Lower leg skin (tissue), 4 donors: Measurements from ENCODE around the gene ARPP21. TPM values are rescaled to one million over a fixed set of nuclear protein-coding genes. Genes with fewer than 3 reads are reported as not detected.

ENCODE experiments used
- DNase-seq, 2 donors: peaks; one replicate each; pipeline ENCODE4 v3.0.0-alpha.2; 2019; ENCODE audit warnings: low spot score in 2 of 2
- H3K4me3 ChIP-seq: fragments of 200-600 bp; sonication (generic); 2 replicates; pipeline ENCODE4 v1.5.1; 2017; ENCODE audit warnings: mild to moderate bottlenecking, low read depth; ENCODE audit not compliant: poor library complexity, severe bottlenecking
- POLR2A ChIP-seq, 2 donors: fragments of 450-650 bp; IDR thresholded peaks; one replicate each; pipeline ENCODE4 v1.6.1; 2016 to 2017; ENCODE audit warnings: antibody characterized with exemption in 2 of 2, mild to moderate bottlenecking in 1 of 2, moderate library complexity in 1 of 2
- WGBS, 2 donors: methylation state at CpG; one replicate each; pipeline ENCODE4 v1.1.5; 2018; 5-methylcytosine and 5-hydroxymethylcytosine counted together
- intact Hi-C: fragments of 100-400 bp; cut with DNase I; formaldehyde crosslinking; loops from one replicate; pipeline ENCODE4 v1.15.0; 2023; ENCODE audit warnings: low total_unique reads
- total RNA-seq, 4 donors: library from RNA; depleted of rRNA; stranded (reverse); fragments of >200 nt; gene quantifications; one replicate each; pipeline ENCODE4 v1.1.0, GENCODE V29; 2016
- TF ChIP-seq, protein P1 (sequence below), 3 donors: fragments of 450-650 bp; IDR thresholded peaks; one replicate each; pipeline ENCODE4 v1.5.1; 2016; ENCODE audit warnings: antibody characterized with exemption in 3 of 3, mild to moderate bottlenecking in 3 of 3, moderate library complexity in 2 of 3

Gene ARPP21
- total RNA-seq, 4 donors from 2014 or later: not detected

- TF ChIP-seq, protein P1, sequence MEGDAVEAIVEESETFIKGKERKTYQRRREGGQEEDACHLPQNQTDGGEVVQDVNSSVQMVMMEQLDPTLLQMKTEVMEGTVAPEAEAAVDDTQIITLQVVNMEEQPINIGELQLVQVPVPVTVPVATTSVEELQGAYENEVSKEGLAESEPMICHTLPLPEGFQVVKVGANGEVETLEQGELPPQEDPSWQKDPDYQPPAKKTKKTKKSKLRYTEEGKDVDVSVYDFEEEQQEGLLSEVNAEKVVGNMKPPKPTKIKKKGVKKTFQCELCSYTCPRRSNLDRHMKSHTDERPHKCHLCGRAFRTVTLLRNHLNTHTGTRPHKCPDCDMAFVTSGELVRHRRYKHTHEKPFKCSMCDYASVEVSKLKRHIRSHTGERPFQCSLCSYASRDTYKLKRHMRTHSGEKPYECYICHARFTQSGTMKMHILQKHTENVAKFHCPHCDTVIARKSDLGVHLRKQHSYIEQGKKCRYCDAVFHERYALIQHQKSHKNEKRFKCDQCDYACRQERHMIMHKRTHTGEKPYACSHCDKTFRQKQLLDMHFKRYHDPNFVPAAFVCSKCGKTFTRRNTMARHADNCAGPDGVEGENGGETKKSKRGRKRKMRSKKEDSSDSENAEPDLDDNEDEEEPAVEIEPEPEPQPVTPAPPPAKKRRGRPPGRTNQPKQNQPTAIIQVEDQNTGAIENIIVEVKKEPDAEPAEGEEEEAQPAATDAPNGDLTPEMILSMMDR (IDR thresholded peaks at IDR 0.05): no peak
- no peak for TF ChIP-seq POLR2A (IDR thresholded peaks at IDR 0.05)
- 46 to 51% methylated on average over 4 of the region's 4 CpGs for WGBS, 2 donors
- no peak overlapping the region for H3K4me3 ChIP-seq
- no peak for DNase-seq
- intact Hi-C loops: no loop called here
These were observed 120.8 kb downstream of the ARPP21 start for GRCh38 chr3:35760146-35760545.

DNA sequence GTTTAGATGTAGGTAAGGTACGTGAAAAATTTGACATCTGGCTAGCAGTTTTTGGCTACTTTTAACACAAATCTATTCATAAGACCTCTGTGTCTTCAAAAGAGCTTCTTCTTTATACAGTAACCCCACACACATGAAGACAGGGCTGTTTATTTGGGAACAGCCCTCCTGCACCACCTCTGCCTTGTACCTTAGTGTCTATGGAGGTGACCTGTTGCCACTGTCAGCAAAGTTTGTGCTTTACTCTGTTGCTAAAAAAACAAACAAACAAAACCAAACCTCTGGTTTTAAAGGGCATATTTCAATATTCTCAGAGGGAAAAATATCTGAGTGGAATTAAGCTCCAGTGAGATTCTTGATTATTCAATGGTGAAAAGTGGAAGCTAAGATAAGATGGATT, 122.0 kb downstream of the ARPP21 start:
- no peak for DNase-seq
- 32 to 51% methylated on average over 1 of the region's 1 CpG for WGBS, 2 donors
- intact Hi-C loops: no loop called here

DNA sequence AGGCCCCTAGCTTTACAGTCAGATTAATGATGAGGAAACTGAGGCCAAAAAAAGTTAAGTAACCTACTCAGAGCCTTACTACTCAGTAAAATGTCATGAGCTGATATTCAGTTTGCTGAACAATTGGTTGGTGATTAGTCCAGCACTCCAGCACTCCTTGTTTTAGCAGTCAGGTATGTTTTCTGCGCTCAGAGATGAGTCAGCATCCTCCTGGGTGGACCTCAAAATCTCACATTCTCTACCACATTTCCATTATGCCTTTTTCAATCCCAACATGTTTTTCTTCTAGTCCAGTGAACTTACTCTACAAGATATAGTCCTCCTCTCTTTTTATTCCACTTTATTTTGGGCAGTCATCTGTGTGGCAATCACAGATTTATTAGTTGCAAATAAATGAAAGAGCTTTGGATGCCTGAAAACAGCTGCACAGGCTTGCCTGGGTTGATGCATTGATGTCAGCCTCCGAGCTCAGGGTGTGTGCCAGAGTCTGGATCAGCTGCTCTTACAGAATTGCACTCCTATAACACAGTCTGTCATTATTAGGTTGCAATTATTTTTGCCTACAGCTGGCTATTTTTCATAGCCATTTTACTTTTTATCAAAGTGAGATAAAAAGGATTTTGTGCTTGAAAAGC, 133.2 kb downstream of the ARPP21 start:
- TF ChIP-seq, protein P1 (IDR thresholded peaks at IDR 0.05): no peak
- no peak for TF ChIP-seq POLR2A (IDR thresholded peaks at IDR 0.05)
- H3K4me3 ChIP-seq: no peak overlapping the region
- WGBS, 2 donors: 38 to 43% methylated on average over 2 of the region's 2 CpGs
- intact Hi-C loops: no loop called here
- no peak for DNase-seq

More for the DNA sequence above, 122.0 kb downstream of the ARPP21 start:
- no peak overlapping the region for H3K4me3 ChIP-seq
- TF ChIP-seq, protein P1 (IDR thresholded peaks at IDR 0.05): no peak
- TF ChIP-seq POLR2A (IDR thresholded peaks at IDR 0.05): no peak

DNA sequence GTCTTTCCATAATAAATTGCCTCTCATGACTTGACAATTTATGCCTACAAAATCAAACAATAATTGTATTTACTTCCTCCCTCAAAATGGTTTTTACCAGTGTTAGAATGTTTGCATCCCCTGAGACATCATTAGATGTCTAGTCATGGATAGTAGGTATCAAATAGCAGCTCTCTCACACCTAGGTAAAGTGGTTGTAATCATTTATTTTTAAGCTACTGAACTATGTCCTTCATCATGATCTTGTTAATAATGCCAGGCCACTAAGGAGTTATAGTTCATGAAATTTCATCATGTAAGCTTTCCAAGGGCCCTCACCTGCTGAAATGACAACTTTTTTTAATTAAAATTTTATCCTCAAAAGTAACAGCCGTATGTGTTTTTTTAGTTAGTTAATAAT, 134.1 kb downstream of the ARPP21 start:
- 73 to 79% methylated on average over 1 of the region's 1 CpG for WGBS, 2 donors
- intact Hi-C loops: no loop called here
- TF ChIP-seq, protein P1 (IDR thresholded peaks at IDR 0.05): no peak
- no peak for TF ChIP-seq POLR2A (IDR thresholded peaks at IDR 0.05)
- no peak overlapping the region for H3K4me3 ChIP-seq
- no peak for DNase-seq

- WGBS, 2 donors: 73 to 88% methylated on average over 2 of the region's 2 CpGs
- no peak for TF ChIP-seq POLR2A (IDR thresholded peaks at IDR 0.05)
- TF ChIP-seq, protein P1 (IDR thresholded peaks at IDR 0.05): no peak
- intact Hi-C loops: no loop called here
- DNase-seq: no peak
- no peak overlapping the region for H3K4me3 ChIP-seq
These were observed 137.0 kb downstream of the ARPP21 start for GRCh38 chr3:35776346-35776745.

- intact Hi-C loops: no loop called here
- 85 to 86% methylated on average over 2 of the region's 2 CpGs for WGBS, 2 donors
- no peak for TF ChIP-seq POLR2A (IDR thresholded peaks at IDR 0.05)
- TF ChIP-seq, protein P1 (IDR thresholded peaks at IDR 0.05): no peak
- no peak overlapping the region for H3K4me3 ChIP-seq
- no peak for DNase-seq
These were observed 137.7 kb downstream of the ARPP21 start for GRCh38 chr3:35777065-35777464.
